ENCODE measurements around the gene SLC25A34. TPM values are rescaled to one million over a fixed set of nuclear protein-coding genes. Genes with fewer than 3 reads are reported as not detected.

SLC25A34 gene
- total RNA-seq, 4 donors from 2014 or later: 0.38 to 1.8 (median 0.99) TPM

- WGBS, 2 donors: 67 to 80% methylated on average over 3 to 5 of the region's 7 CpGs
- TF ChIP-seq, protein P1, sequence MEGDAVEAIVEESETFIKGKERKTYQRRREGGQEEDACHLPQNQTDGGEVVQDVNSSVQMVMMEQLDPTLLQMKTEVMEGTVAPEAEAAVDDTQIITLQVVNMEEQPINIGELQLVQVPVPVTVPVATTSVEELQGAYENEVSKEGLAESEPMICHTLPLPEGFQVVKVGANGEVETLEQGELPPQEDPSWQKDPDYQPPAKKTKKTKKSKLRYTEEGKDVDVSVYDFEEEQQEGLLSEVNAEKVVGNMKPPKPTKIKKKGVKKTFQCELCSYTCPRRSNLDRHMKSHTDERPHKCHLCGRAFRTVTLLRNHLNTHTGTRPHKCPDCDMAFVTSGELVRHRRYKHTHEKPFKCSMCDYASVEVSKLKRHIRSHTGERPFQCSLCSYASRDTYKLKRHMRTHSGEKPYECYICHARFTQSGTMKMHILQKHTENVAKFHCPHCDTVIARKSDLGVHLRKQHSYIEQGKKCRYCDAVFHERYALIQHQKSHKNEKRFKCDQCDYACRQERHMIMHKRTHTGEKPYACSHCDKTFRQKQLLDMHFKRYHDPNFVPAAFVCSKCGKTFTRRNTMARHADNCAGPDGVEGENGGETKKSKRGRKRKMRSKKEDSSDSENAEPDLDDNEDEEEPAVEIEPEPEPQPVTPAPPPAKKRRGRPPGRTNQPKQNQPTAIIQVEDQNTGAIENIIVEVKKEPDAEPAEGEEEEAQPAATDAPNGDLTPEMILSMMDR (IDR thresholded peaks at IDR 0.05): no peak
- TF ChIP-seq POLR2A (IDR thresholded peaks at IDR 0.05): no peak
- intact Hi-C loops (cut with DNase I; ENCODE audit: low total_unique reads): no loop called here
- no peak for DNase-seq (ENCODE audit: low spot score in 2 of 2)
- no peak overlapping the region for H3K4me3 ChIP-seq (ENCODE audit: low read depth, poor library complexity, severe bottlenecking)
Measured at GRCh38 chr1:15732686-15733081, 3.4 kb upstream of the SLC25A34 start.

DNA sequence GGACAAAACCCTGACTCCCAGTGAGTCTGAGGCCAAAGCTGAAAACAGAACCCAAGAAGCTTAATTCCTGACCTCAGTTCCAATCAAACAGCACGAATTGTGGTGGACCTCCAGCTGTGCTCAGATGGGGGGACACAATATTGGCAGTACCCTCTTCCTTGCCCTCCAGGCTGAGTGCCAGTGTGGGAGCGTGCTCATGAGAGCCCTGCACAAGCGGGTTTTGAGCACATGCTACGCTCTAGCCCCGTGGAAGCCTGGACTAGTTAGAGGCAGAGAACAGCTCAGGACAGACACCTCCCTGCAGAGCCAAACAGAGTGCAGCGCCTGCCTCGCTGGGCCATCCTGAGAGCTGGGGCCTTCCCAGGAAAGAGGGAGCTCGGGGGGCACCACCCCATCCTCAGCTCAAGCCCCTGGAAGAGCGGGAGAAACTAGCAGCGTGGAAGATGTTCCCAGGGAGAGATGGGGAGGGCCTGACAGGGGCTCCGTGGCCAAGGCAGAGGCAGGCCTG, 2.8 kb upstream of the SLC25A34 start:
- 70 to 82% methylated on average over 10 to 11 of the region's 11 CpGs for WGBS, 2 donors
- no peak for DNase-seq (ENCODE audit: low spot score in 2 of 2)
- no peak overlapping the region for H3K4me3 ChIP-seq (ENCODE audit: low read depth, poor library complexity, severe bottlenecking)
- TF ChIP-seq POLR2A (IDR thresholded peaks at IDR 0.05): no peak
- TF ChIP-seq, protein P1 (IDR thresholded peaks at IDR 0.05): no peak
- intact Hi-C loops (cut with DNase I; ENCODE audit: low total_unique reads): no loop called here

- no peak for DNase-seq (ENCODE audit: low spot score in 2 of 2)
- no peak overlapping the region for H3K4me3 ChIP-seq (ENCODE audit: low read depth, poor library complexity, severe bottlenecking)
- WGBS, 2 donors: 94 to 96% methylated on average over 8 to 21 of the region's 27 CpGs
- intact Hi-C loops (cut with DNase I; ENCODE audit: low total_unique reads): no loop called here
- TF ChIP-seq, protein P1 (IDR thresholded peaks at IDR 0.05): no peak
- no peak for TF ChIP-seq POLR2A (IDR thresholded peaks at IDR 0.05)
Measured at GRCh38 chr1:15733726-15734226, 2.3 kb upstream of the SLC25A34 start.

GRCh38 chr1:15734296-15734695, 1.8 kb upstream of the SLC25A34 start:
- intact Hi-C loops (cut with DNase I; ENCODE audit: low total_unique reads): no loop called here
- 80 to 83% methylated on average over 13 of the region's 13 CpGs for WGBS, 2 donors
- TF ChIP-seq, protein P1 (IDR thresholded peaks at IDR 0.05): no peak
- no peak for TF ChIP-seq POLR2A (IDR thresholded peaks at IDR 0.05)
- DNase-seq (ENCODE audit: low spot score in 2 of 2): no peak
- no peak overlapping the region for H3K4me3 ChIP-seq (ENCODE audit: low read depth, poor library complexity, severe bottlenecking)

GRCh38 chr1:15734901-15735300, 1.2 kb upstream of the SLC25A34 start:
- intact Hi-C loops (cut with DNase I; ENCODE audit: low total_unique reads): no loop called here
- WGBS, 2 donors: 56 to 67% methylated on average over 6 to 16 of the region's 17 CpGs
- TF ChIP-seq, protein P1 (IDR thresholded peaks at IDR 0.05): no peak
- TF ChIP-seq POLR2A (IDR thresholded peaks at IDR 0.05): no peak
- H3K4me3 ChIP-seq (ENCODE audit: low read depth, poor library complexity, severe bottlenecking): no peak overlapping the region
- no peak for DNase-seq (ENCODE audit: low spot score in 2 of 2)

Measured in lower leg skin (tissue), 4 donors.